ENCODE data around the gene SNIP1.

- TF ChIP-seq CTCF (IDR thresholded peaks at IDR 0.05; ENCODE audit: low read length): no peak
- TF ChIP-seq EZH2 (optimal IDR thresholded peaks at IDR 0.05; ENCODE audit: low read depth, low read length): no peak
- no peak for TF ChIP-seq EZH2phosphoT487 (IDR thresholded peaks at IDR 0.05; ENCODE audit: low read length)
Observed at GRCh38 chr1:37540036-37540785, 13.9 kb downstream of the SNIP1 start.

Measured in MM.1S (cell line).